GM21619 (cell line): ENCODE results near the gene GNAT2.

Experiments used
- ATAC-seq: cut with Tn5 transposase; IDR thresholded peaks from one replicate; pipeline ENCODE4 v1.9.1; 2021; ENCODE audit not compliant: unreplicated experiment

GNAT2 gene

DNA sequence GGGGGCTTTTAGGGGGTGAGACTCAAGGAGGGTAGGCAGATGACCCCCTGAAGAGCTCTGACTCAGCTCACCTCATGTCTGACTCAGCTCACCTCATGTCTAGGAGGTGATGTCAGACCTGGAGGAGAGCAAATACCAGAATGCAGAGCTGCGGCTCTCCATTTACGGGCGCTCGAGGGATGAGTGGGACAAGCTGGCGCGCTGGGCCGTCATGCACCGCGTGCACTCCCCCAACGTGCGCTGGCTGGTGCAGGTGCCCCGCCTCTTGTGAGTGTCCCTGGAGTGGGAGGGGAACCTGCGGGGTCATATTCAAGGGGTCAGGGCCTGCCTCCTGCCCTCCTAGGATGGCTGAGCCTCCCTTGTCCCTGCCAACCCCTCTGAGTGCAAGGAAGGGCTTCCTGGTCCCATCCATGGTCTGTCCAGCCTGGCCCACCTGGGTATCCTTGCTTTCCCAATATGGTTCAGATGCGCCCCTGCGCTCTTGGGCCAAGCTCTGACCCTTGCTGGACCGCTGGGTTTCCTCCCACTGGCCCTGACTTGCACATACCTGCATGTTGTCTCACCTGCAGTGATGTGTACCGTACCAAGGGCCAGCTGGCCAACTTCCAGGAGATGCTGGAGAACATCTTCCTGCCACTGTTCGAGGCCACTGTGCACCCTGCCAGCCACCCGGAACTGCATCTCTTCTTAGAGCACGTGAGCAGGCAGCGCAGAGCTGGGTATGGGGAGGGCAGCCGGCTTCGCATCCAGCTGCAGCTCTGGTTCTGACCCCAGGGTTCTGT lies 9.3 kb upstream of the GNAT2 start:
- ATAC-seq: no peak

DNA sequence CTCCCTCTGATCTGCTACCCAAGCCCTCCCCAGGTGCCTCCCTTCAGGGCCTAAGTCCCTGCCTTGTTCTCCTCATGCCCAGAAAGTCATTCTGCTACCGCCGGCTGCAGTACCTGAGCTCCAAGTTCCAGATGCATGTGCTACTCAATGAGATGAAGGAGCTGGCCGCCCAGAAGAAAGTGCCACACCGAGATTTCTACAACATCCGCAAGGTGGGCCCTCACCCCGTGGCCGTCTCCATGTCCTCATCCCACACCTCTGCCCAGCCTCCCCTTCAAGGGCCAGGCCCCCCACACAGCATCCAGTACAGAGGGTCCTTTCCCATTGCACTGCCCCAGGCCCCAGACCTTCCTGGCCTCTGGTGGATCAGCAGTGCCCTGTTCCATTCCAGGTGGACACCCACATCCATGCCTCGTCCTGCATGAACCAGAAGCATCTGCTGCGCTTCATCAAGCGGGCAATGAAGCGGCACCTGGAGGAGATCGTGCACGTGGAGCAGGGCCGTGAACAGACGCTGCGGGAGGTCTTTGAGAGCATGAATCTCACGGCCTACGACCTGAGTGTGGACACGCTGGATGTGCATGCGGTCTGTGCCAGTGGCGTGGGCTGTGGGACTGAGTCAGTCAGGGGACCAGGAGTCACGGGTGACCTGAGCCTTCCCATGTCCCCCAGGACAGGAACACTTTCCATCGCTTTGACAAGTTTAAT lies 8.4 kb upstream of the GNAT2 start:
- ATAC-seq: no peak

DNA sequence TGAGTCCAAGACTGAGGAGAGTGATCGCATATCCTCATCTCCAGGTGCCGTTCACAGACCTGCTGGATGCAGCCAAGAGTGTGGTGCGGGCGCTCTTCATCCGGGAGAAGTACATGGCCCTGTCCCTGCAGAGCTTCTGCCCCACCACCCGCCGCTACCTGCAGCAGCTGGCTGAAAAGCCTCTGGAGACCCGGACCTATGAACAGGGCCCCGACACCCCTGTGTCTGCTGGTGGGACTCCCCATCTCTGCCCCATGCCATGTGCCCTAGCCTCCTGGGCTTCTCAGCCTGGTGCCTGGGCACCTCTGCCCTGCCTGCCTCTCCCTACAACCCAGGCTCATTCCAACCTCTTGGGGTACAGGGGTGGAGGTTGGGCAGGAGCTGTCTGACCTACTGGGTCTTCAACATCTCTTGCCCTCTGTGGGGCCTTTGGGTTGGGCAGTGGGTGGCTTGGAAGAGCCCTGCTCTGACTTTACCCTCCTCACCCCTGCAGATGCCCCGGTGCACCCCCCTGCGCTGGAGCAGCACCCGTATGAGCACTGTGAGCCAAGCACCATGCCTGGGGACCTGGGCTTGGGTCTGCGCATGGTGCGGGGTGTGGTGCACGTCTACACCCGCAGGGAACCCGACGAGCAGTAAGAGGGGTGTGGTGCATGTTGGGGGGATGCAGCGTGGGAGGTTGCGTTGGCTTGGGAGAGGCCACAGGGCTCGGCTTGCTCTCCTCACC lies 7.4 kb upstream of the GNAT2 start:
- no peak for ATAC-seq

DNA sequence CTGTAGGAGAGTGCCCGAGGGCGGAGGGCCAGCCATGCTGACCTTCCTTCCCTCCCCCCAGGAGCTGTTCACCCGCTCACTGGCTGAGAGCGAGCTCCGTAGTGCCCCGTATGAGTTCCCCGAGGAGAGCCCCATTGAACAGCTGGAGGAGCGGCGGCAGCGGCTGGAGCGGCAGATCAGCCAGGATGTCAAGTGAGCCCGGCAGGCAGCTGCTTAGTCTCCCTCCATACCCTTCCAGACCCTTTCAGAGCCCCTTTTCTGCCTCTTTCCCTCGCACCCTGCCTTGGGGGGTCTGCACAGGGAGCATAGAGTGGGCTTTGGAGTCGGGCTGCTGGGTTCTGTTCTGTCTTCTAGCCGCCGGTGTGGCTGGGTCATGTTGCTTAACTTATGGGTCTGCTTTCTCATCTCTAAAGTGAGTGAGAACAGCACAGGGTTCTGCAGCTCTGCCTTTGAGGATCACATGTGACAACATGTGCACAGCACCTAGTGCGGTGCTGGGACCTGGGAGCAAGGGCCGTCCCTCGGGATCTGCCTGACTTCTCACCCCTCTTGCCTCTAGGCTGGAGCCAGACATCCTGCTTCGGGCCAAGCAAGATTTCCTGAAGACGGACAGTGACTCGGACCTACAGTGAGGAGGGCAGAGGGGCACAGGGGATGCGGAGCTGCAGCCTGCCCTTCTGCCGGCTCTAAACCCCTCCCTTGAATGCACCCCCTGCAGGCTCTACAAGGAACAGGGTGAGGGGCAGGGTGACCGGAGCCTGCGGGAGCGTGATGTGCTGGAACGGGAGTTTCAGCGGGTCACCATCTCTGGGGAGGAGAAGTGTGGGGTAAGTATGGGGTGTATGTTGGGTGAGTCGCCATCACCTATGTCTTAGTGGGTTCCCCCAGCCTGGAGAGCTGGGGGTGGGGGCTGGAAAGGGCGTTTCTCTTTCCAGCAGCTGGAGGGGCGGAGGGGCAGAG lies 6.5 kb upstream of the GNAT2 start:
- no peak for ATAC-seq

DNA sequence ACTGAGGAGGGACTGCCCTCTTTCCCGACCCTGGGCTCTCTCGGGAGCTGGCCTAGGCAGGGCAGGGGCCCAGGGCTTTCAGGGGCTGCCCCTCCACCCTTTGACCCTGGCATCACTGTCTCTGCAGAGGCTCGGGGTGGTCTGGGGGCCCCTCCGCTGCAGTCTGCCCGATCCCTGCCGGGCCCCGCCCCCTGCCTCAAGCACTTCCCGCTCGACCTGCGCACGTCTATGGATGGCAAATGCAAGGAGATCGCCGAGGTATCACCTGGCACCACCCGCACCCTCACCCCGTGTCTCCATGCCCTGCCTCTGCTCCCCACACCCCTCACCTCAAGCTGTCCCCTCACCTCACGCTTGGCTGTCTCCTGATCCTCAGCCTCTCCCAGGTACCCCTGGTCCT lies 5.8 kb upstream of the GNAT2 start:
- no peak for ATAC-seq

DNA sequence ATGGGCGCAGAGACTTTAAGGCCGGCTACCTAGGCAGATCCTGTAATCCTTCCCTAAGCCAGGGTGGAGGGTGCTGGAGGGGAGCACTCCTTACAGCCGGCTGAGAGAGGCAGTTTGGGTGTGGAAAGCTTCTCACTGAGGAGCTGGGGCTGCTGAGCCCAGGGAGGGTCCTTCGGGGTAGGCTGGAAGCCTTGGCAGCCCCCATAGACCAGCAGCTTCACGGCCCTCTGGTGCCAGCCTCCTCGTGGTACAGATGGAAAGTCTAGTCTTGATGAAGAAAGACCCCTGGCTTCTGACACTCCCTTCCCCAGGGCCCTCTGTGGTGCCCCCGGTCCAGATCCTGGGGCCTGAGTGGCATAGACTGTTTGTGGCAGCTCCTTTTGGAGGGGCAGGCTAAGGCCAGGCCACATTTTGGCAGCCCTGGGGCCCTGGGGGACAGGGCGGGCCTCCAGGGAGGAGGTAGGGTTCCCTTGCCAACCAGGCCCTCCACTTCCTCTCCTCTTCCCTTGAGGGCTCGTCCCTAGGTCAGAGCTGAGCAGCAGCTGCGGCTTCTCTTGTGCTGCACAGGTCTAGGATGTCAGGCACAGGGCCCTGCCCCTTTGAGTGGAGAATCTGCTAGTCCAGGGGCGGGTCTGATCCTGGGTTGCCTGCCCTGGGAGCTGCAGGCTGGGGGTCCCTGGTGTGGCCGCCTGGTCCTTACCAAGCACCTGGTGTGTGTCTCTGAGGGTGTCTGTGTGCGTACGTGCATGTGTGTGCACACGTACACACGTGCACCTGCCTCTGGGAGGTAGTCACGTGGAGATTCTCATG lies 5.0 kb upstream of the GNAT2 start:
- ATAC-seq: no peak

- no peak for ATAC-seq
Observed at GRCh38 chr1:109623601-109624161, 4.3 kb upstream of the GNAT2 start.

DNA sequence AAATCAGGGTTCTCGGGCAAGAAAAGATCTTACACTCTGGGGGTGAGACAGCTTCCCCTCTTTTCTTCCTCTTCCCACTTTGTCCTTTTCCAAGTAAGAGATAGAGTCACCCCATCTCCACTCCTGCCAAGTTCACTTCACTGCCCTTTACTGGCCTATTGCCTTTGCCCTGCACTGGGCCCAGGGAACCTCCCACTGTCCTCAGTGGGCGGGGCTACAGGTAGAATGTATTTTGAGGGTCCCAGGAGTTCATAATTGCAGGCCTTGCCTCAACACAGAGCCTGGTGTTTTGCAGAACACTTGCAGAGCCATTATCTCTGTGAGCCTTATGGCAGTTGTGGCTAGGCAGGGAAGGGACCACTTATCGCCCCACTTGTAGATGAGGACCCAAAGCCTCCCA lies 3.5 kb upstream of the GNAT2 start:
- no peak for ATAC-seq

DNA sequence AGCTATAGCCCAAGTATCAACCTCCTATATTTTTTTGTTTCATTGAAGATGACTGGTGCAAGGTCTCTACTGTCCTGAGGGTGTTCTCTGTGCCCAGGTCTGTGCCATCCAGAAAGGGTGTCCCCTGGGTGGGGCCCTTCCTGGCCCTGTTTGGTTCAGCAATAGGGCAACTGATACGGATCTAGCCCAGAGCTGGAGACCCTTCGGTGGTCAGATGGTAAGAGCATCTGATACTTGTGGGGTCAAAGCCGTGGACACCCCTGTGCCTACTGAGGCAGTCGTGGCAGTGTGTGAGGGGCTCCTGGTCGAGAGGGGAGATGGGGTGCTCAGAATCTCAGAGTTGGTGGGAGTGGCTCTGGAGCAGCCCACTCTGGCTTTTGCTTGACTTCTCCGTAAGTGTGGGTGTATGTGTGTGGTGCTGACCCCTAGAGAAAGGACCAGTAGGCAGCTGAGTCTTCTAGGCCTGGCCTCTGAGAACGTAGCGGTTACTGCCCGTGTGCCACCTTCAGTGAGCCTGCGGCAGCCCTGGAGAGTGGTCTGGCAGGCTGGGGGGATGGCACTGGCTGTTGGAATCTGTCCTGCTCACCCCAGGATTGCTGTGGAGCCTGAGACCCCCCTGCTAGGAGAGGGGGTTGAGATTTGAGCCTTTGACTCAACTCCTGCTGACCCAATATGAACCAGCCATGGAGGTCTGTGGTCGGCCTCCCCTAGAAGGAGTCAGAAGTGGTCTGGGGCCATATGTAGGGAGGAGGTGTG lies 2.9 kb upstream of the GNAT2 start:
- no peak for ATAC-seq

DNA sequence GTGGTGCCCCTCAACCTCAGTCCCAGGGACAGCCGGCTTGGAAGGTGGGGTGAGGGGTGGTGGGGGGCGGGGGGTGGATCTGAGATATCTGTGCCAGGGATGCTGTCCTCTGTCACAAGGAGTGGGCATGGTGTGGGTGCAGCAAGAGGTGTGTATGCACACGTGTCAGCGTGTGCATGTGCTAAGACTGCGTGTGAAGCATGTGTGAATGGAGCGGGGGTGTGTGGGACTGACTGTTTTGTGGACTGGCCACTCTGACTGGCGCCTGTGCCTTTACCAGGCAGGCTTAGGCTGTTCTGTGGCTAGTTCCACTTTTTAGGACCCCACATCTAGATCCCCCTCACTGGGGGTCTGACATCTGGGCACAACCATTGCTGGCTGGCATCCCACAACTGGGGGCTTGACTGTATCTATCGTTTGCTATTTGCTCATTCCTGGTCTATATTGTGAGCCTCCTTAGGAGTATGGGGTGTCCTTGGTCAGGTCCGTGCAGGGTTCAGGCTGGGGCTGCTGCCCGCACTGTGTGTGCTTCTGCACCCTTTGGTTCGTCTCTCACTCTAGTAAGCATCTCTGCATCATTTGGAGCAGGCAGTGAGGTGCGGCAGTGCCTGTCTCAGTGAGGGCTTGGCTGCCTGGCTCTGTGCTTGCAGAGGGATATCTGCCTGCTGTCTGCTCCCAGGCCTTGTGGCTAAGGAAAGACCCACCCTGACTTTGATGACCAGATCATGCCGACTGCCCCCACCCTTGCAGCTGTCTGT lies 2.1 kb upstream of the GNAT2 start:
- ATAC-seq: no peak

DNA sequence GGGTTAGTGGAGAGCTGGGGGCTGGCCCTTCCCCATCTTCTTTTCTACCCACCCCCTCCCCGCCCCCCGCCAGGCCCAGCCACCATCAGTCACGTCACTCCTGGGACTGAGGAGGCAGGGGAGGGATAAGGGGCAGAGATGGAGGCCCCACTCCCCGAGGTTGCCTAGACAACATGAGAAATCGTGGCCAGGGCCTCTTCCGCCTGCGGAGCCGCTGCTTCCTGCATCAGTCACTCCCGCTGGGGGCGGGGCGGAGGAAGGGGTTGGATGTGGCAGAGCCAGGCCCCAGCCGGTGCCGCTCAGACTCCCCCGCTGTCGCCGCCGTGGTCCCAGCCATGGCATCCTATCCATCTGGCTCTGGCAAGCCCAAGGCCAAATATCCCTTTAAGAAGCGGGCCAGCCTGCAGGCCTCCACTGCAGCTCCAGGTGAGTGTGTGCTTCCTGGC lies 1.4 kb upstream of the GNAT2 start:
- peak; percentile 76 for ATAC-seq

DNA sequence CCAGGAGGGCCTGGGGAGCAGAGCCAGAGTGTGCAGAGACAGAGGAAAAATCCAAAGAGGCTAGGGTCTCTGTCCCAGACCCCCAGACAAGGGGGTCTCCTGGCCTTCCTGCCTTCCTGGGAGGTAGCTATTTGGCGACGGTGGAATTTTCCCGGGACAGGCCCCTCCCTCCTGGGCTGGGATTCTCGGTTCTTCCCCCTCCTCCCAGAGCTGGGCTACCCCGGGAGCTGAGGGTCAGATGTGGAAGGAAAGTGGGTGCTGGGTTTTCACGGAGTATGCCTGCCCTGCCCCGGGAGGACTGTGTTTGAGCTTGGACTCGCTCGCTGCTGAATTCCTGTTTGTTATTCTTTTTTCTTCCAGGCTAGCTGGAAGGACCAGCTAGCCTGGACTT lies 980 bp upstream of the GNAT2 start:
- peak; percentile 2 for ATAC-seq

- no peak for ATAC-seq
Observed at GRCh38 chr1:109618661-109619575, 498 bp downstream of the GNAT2 start.

DNA sequence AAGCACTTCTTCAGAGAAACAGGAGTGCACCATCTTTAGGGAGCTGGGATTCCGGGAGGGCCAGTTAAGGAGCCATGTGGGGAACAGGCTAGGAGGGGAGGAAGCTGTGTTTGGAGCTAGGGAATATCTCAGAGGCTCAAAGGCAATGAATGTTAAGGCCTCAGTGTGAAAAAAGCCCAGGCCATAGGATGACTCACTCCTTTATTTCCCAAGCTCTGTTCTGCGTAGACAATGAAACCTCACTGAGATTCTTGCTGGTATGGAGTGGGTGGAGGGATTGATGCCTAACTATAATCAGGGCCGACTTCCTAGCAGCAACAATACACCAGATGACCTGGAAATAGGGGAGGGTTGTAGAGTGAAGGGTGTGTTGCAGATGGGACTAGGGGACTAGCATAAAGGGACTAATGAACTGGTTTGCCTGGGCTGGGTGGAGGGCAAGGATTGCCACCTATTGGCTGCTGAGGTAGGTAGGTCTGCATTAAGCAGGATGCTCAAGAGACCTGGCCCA lies 2.1 kb downstream of the GNAT2 start:
- ATAC-seq: no peak

GRCh38 chr1:109616391-109616790 lies 3.0 kb downstream of the GNAT2 start:
- no peak for ATAC-seq

- no peak for ATAC-seq
Observed at GRCh38 chr1:109615879-109616278, 3.5 kb downstream of the GNAT2 start.
